ENCODE results near the gene FBXO41. TPM values are rescaled to one million over a fixed set of nuclear protein-coding genes. Genes with fewer than 3 reads are reported as not detected.

The FBXO41 gene
- total and polyA plus RNA-seq, 10 of the 15 experiments (the other 5 are each of a cell fraction or from before 2014, with no cell fraction given), result 1.9 to 38.9 (median 11.3) TPM

DNA sequence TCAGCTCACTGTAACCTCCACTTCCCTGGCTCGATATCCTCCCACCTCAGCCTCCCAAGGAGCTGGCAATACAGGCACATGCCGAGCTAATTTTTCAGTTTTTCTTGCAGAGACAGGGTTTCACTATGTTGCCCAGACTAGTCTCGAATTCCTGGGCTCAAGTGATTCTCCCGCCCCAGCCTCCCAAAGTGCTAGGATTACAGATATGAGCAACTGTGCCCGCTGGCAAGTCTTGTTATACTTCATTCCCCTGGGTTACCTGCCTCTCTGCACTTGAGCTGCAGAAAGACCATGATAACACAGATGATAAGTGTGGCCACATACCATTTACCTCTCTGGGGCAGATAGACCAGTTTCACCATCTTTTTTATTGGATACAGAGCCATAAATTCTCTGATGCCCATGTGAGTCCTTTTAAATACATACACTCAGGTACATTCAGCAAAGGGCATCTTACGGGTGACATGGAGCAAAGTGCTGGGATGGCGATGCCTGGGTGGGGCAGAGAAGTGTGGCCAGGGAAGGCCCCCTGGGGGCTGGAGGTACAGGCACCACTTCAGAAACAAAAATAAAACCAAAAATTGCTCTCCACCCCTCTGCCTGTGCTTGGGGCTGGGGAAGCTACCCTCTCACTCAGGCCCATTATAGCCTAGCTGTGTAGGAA, 29.8 kb downstream of the FBXO41 start (continued):
- TF ChIP-seq, protein P1, sequence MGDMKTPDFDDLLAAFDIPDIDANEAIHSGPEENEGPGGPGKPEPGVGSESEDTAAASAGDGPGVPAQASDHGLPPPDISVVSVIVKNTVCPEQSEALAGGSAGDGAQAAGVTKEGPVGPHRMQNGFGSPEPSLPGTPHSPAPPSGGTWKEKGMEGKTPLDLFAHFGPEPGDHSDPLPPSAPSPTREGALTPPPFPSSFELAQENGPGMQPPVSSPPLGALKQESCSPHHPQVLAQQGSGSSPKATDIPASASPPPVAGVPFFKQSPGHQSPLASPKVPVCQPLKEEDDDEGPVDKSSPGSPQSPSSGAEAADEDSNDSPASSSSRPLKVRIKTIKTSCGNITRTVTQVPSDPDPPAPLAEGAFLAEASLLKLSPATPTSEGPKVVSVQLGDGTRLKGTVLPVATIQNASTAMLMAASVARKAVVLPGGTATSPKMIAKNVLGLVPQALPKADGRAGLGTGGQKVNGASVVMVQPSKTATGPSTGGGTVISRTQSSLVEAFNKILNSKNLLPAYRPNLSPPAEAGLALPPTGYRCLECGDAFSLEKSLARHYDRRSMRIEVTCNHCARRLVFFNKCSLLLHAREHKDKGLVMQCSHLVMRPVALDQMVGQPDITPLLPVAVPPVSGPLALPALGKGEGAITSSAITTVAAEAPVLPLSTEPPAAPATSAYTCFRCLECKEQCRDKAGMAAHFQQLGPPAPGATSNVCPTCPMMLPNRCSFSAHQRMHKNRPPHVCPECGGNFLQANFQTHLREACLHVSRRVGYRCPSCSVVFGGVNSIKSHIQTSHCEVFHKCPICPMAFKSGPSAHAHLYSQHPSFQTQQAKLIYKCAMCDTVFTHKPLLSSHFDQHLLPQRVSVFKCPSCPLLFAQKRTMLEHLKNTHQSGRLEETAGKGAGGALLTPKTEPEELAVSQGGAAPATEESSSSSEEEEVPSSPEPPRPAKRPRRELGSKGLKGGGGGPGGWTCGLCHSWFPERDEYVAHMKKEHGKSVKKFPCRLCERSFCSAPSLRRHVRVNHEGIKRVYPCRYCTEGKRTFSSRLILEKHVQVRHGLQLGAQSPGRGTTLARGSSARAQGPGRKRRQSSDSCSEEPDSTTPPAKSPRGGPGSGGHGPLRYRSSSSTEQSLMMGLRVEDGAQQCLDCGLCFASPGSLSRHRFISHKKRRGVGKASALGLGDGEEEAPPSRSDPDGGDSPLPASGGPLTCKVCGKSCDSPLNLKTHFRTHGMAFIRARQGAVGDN (IDR thresholded peaks at IDR 0.05), result no peak
- no peak for TF ChIP-seq MEF2A (IDR thresholded peaks at IDR 0.05; ENCODE audit: insufficient read depth, low read depth, low read length)

- intact Hi-C loops (cut with micrococcal nuclease; ENCODE audit: unreplicated experiment) (no loop called here), in situ Hi-C loops (cut with MboI) (no loop called here)
- ChIA-PET CTCF (interaction anchor here (0.7 to 2.3 kb wide), 3 partner anchors 36 to 1197 kb away, joined by 3 to 14 read pairs (median 4); no protein-coding TSS in a partner anchor), RAD21 (ENCODE audit: unreplicated experiment) (interaction anchor here (0.9 kb wide), 1 partner anchor 106 kb away, joined by 3 read pairs; no protein-coding TSS in a partner anchor), SMC1A (ENCODE audit: uncharacterized antibody, unreplicated experiment) (interaction anchor here (1.4 kb wide), 2 partner anchors 9 to 35 kb away, joined by 4 to 5 read pairs; no protein-coding TSS in a partner anchor), POLR2A (no interaction called here)
- Histone ChIP-seq H3K9me3 (replicated peaks; ENCODE audit: control insufficient read depth, insufficient read depth, low read length) (no peaks in the 10 kb centered on the region), H3K27me3 (replicated peaks in 1 of 2; ENCODE audit: control insufficient read depth in 2 of 2, insufficient read depth in 2 of 2, low read length in 1 of 2) (no peaks in the 10 kb centered on the region), H3K36me3 (ENCODE audit: control insufficient read depth in 2 of 2, insufficient read depth in 2 of 2, low read length in 1 of 2) (peaks cover 29 to 41% of the 10 kb centered on the region in 2 experiments), H3K27ac (ENCODE audit: control insufficient read depth, insufficient read depth) (no peak overlapping the region), H3K4me1 (ENCODE audit: control insufficient read depth, insufficient read depth, low read length) (no peaks in the 10 kb centered on the region), H3K79me2 (ENCODE audit: control insufficient read depth, insufficient read depth, low read length) (no peaks in the 10 kb centered on the region), H2AFZ (ENCODE audit: control insufficient read depth, low read depth, low read length) (no peak overlapping the region), H3K9ac (ENCODE audit: control insufficient read depth, insufficient read depth, low read length) (no peak overlapping the region), H3K4me2 (ENCODE audit: control insufficient read depth, insufficient read depth) (no peak overlapping the region), H3K4me3 (no peak overlapping the region), H4K20me1 (ENCODE audit: control insufficient read depth, insufficient read depth) (no peaks in the 10 kb centered on the region)
- no TSS peak for BruUV-seq (replicated peaks)
- peak; percentile 72 for ATAC-seq
- DNase-seq (ENCODE audit: low read depth, low spot score), result no peak
- no peak for FAIRE-seq
- peak; percentile 78; the same call in 1 of the 2 replicates for TF ChIP-seq SPI1 (IDR thresholded peaks at IDR 0.05; ENCODE audit: borderline replicate concordance, insufficient read depth, low read depth, low read length)
- TF ChIP-seq POLR2AphosphoS5 (IDR thresholded peaks at IDR 0.05; ENCODE audit: low read length), result 0 out of 2 replicates have a peak, but pooled peaks have one; percentile 25
- TF ChIP-seq NFYB (IDR thresholded peaks at IDR 0.05; ENCODE audit: insufficient read depth, low read depth, low read length), result peak; percentile 47; the same call in 1 of the 2 replicates
- TF ChIP-seq, protein P2, sequence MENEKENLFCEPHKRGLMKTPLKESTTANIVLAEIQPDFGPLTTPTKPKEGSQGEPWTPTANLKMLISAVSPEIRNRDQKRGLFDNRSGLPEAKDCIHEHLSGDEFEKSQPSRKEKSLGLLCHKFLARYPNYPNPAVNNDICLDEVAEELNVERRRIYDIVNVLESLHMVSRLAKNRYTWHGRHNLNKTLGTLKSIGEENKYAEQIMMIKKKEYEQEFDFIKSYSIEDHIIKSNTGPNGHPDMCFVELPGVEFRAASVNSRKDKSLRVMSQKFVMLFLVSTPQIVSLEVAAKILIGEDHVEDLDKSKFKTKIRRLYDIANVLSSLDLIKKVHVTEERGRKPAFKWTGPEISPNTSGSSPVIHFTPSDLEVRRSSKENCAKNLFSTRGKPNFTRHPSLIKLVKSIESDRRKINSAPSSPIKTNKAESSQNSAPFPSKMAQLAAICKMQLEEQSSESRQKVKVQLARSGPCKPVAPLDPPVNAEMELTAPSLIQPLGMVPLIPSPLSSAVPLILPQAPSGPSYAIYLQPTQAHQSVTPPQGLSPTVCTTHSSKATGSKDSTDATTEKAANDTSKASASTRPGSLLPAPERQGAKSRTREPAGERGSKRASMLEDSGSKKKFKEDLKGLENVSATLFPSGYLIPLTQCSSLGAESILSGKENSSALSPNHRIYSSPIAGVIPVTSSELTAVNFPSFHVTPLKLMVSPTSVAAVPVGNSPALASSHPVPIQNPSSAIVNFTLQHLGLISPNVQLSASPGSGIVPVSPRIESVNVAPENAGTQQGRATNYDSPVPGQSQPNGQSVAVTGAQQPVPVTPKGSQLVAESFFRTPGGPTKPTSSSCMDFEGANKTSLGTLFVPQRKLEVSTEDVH (IDR thresholded peaks at IDR 0.05; ENCODE audit: low read depth, partially characterized antibody), result no peak
- WGBS (ENCODE audit: insufficient coverage, insufficient replicate concordance, low lambda C conversion rate, missing lambda C conversion rate), result 91% methylated on average over 3 of the region's 3 CpGs
Observed at GRCh38 chr2:73253901-73254300, 30.4 kb downstream of the FBXO41 start.

Measured in GM12878 (cell line).